Measurements from ENCODE around the gene ATP2A3.

The ATP2A3 gene

DNA sequence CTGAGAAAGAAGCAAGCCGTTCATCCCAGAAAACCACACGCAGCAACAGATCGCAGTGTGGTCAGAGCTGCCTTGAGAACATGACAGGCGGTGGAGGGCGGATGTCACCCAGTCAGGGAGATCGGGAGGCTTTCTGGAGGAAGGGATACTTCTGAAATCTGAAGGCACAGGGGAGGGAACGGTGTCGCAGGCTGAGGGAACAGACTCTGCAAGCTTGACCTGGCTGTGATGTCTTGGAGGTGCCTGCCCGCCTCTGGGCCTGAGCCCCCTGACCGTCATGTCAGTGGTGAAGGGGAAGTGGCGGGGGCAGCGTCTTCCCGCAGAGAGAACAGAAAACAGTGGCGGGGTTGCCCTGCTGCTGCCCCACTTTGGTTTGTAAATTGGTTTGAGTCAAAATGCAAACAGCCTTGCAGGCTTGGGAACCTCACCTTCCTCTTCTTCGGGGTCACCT is 8.1 kb upstream of the ATP2A3 start:
- Mint-ChIP-seq H3K4me3 (peak overlapping the region; percentile 61), H3K36me3 (ENCODE audit: low read depth) (no peaks in the 10 kb centered on the region), H3K27ac (peak overlapping the region; percentile 34), H3K4me1 (ENCODE audit: low read depth) (peaks cover 19% of the 10 kb centered on the region), H3K27me3 (ENCODE audit: low read depth) (peaks cover 4% of the 10 kb centered on the region), H3K9me3 (peaks cover 7% of the 10 kb centered on the region)
- no peak for DNase-seq (ENCODE audit: low spot score)

DNA sequence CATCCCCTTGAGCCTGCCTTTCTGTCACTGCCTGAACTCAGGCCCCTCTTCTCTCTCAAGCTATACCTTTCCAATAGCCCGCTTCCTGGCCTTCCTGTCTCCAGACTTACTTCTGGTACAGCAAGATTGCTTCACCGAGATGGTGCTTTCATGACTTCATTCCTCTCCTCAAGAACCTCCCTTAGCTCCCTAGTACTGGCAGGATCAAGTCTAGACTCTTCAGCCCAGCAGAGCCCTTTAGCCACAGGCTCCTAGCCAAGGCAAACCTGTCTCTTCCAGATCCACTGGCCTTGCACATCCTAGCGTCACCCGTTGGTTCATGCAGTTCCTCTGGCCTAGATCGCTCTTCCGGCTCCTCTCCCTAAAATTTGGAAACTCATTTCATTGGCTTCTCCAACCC is 6.4 kb upstream of the ATP2A3 start:
- Mint-ChIP-seq H3K27me3 (ENCODE audit: low read depth) (peaks cover 4% of the 10 kb centered on the region), H3K9me3 (peaks cover 7% of the 10 kb centered on the region), H3K4me3 (no peak overlapping the region), H3K27ac (no peak overlapping the region), H3K36me3 (ENCODE audit: low read depth) (no peaks in the 10 kb centered on the region), H3K4me1 (ENCODE audit: low read depth) (peaks cover 20% of the 10 kb centered on the region)
- no peak for DNase-seq (ENCODE audit: low spot score)

DNA sequence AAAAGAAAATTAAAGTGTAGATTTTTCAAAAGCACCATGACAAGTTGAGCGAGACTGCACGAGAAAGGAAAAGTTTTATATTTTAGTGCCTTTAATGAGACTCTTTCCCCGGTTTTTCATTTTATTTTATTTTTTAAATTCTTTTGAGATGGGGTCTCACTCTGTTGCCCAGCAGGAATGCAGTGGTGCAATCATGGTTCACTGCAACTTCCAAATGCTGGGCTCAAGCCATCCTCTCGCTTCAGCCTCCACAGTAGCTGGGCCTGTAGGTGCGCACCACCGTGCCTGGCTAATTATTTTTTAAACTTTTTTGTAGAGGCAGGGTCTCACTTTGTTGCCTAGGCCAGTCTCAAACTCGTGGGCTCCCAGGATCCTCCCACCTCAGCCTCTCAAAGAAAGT is 5.7 kb upstream of the ATP2A3 start:
- Mint-ChIP-seq H3K4me3 (no peak overlapping the region), H3K27me3 (ENCODE audit: low read depth) (peaks cover 4% of the 10 kb centered on the region), H3K9me3 (peaks cover 6% of the 10 kb centered on the region), H3K4me1 (ENCODE audit: low read depth) (peaks cover 27% of the 10 kb centered on the region), H3K27ac (no peak overlapping the region), H3K36me3 (ENCODE audit: low read depth) (no peaks in the 10 kb centered on the region)
- DNase-seq (ENCODE audit: low spot score) = no peak

DNA sequence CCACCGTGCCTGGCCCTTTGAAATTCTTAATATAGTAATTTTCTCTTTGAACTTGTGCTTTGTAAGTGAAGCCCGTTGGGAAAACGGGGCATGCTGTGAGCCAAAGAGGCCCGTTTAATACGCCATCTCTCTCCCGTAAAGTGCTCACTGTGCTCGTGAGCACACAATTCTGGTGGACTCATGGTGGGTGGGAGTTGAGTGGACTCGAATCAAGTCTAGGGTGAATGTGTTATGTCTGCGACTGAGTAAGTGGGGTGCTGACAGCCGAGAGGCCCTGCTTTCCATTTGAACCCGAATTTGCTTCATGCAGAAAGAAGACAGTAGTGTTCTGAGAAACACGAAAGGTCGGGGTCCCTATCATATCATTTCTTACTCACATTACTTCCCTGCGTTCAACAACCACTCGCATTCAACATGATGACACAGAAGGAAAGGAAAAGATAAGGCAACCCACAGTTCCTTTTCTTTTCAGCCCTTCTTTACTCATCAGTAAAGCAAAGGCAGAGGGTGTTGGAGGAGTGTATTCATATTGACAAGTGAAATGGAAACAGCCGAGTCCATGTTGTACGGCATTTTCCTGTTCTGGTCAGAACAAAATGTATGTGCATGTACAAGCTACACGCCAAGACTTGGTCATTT is 4.8 kb upstream of the ATP2A3 start:
- Mint-ChIP-seq H3K27me3 (ENCODE audit: low read depth) (peaks cover 4% of the 10 kb centered on the region), H3K36me3 (ENCODE audit: low read depth) (no peaks in the 10 kb centered on the region), H3K9me3 (no peaks in the 10 kb centered on the region), H3K4me1 (ENCODE audit: low read depth) (peaks cover 27% of the 10 kb centered on the region), H3K4me3 (no peak overlapping the region), H3K27ac (no peak overlapping the region)
- DNase-seq (ENCODE audit: low spot score) = peak; percentile 41

DNA sequence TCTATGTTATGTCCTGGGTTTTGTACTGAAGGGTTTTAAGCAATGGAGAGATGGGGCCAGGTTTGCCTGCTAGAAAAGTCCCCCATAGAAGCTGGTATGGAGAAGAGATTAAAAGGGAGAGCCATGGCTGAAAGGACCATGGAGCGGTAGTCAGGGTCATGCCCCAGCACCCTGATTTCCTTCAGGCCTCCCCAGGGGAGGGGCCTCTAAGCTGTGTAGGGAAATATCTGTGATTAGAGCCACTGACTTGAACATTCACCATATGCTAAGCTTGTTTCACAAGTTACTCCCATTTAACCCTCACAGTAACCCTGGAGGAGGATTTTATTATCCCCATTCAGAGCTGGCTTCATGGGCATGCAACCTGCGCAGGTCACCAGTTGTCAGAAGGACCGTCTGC is 3.8 kb upstream of the ATP2A3 start:
- peaks cover 4% of the 10 kb centered on the region for H3K36me3 Mint-ChIP-seq (ENCODE audit: low read depth)
- no peaks in the 10 kb centered on the region for H3K9me3 Mint-ChIP-seq
- peaks cover 27% of the 10 kb centered on the region for H3K4me1 Mint-ChIP-seq (ENCODE audit: low read depth)
- no peak for DNase-seq (ENCODE audit: low spot score)
- H3K27me3 Mint-ChIP-seq (ENCODE audit: low read depth) = peaks cover 4% of the 10 kb centered on the region
- H3K27ac Mint-ChIP-seq = no peak overlapping the region
- H3K4me3 Mint-ChIP-seq = no peak overlapping the region

DNA sequence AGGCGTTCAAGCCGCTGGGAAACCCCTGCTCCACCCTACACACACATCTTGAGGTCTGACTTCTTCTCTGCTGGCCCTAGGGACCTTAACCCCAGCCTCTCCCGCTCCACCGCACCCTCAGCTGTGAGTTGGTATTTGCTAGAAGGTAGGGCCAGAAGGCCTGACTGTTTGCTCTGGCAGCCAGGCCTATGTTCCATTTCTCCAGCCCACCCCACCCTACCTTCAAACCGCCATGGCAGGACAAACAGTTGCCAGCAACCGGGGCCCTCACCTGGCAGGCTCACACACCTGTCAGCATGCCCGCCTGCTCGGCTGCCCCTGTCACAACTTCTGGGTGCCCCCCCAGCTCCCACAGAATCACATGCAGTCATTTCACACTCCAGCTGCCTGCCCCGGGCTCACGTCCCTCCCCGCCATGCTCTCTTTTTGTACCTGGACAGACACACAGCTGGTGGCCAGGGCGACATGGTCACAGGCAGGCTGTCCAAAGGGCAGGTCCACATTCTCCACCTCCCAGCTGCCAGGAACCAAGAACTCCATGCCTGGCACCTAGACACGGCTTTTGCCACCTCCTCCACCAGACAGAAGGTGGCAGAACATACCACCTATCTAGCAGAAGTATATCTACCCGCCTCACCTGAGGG is 2.6 kb upstream of the ATP2A3 start:
- no peak overlapping the region for H3K27ac Mint-ChIP-seq
- no peaks in the 10 kb centered on the region for H3K27me3 Mint-ChIP-seq (ENCODE audit: low read depth)
- peak overlapping the region; percentile 44 for H3K4me3 Mint-ChIP-seq
- H3K9me3 Mint-ChIP-seq = no peaks in the 10 kb centered on the region
- peaks cover 26% of the 10 kb centered on the region for H3K4me1 Mint-ChIP-seq (ENCODE audit: low read depth)
- peaks cover 13% of the 10 kb centered on the region for H3K36me3 Mint-ChIP-seq (ENCODE audit: low read depth)
- no peak for DNase-seq (ENCODE audit: low spot score)

DNA sequence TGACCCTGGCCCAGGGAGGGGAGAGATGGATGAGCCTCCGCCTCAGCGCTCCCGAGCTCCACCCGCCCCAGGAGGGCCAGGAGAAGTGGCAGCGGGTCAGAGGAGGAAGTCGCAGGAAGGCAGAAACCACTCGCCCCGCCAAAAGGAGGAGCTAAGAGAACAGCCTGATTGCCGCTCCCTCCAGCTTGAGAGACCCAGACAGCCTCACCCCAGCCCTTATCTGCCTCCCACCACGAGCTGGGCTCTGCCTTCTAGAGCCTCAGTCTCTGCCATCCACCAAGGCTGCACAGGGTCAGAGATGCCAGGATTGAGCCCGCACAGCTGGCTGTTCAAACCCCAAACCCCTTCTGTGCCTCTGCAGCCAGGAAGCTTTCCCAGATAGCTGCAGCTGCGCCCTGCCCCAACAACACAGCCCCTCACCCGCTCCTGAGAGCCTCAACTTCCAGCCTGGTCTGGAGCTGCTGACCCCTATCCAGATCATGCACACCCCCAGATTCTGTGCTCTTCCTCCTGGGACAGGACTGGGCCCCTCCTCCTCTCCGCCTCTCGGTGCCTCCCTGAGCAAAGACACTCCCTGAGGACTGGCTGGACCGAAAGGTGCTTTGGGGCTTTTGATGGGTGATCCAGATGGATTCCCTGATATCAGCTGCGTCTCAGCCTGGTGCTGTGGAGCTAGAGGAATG is 1.0 kb upstream of the ATP2A3 start:
- Mint-ChIP-seq H3K27ac (peak overlapping the region; percentile 92), H3K4me3 (peak overlapping the region; percentile 93), H3K4me1 (ENCODE audit: low read depth) (peaks cover 39% of the 10 kb centered on the region), H3K36me3 (ENCODE audit: low read depth) (peaks cover 21% of the 10 kb centered on the region), H3K27me3 (ENCODE audit: low read depth) (no peaks in the 10 kb centered on the region), H3K9me3 (no peaks in the 10 kb centered on the region)
- peak; percentile 71 for DNase-seq (ENCODE audit: low spot score)

DNA sequence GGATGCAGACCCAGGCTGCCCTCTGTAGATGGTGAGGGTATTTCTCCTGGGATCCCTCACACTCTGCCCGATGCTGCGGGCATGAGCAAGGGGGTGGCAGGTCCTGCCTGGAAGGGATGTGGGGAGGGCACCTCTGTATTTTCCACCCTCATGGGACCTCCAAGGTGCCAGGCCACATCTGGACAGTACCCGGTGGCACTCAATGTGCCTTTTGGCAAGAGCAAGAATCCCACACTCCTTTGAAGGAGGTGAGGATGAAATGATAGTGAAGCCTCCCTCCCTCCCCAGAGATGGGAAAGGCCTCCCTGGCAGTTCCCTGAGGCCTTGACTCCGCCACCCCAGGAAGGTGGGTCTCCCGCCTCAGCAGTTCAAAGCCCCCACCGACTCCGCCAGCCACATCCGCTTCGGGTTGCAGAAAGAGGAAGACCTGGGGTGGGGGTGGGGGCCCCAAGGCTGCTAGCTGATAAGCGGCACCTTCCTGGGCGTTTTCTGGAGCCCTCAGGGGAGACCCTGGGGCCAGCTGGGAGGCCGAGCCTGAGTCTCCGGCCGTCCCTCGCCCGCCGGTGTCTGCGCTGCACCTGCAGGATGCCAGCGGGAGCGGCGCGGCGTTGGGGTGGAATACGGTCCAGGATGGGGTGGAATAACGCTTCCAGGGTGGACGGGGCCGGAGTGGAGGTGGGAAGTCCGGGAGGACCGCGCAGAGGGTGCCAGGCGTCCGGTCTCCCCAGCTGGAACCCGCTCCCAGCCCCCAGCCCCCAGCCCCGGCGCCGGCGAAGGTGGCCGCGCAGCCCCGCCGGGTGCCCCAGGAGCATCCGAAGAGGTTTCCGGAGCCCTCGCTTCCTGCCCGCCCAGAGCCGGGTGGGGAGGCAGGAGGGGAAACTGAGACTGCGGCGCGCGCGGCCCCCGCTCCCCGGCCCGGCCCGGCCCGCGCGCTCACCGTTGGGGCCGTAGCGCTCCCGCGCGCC is 718 bp downstream of the ATP2A3 start:
- Mint-ChIP-seq H3K4me1 (ENCODE audit: low read depth) (peaks cover 44% of the 10 kb centered on the region), H3K36me3 (ENCODE audit: low read depth) (peaks cover 23% of the 10 kb centered on the region), H3K4me3 (peak overlapping the region; percentile 86), H3K9me3 (no peaks in the 10 kb centered on the region), H3K27ac (peak overlapping the region; percentile 75), H3K27me3 (ENCODE audit: low read depth) (no peaks in the 10 kb centered on the region)
- DNase-seq (ENCODE audit: low spot score) = peak; percentile 48

DNA sequence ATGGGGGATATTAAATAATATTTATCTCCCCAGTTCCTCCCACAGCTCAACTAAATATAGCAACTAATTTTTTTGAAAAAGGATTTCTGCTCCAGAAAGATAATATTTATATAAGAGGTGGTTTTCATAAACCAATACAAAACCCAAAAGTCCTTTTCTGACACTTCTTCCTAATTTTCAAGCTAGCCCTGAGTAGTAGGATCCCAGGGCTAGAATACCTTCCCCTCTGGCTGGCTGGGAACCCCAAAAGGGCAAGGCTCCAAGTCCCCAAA is 1.3 kb downstream of the ATP2A3 start:
- Mint-ChIP-seq H3K27ac (peak overlapping the region; percentile 75), H3K4me3 (peak overlapping the region; percentile 86), H3K4me1 (ENCODE audit: low read depth) (peaks cover 46% of the 10 kb centered on the region), H3K36me3 (ENCODE audit: low read depth) (peaks cover 25% of the 10 kb centered on the region), H3K27me3 (ENCODE audit: low read depth) (no peaks in the 10 kb centered on the region), H3K9me3 (no peaks in the 10 kb centered on the region)
- DNase-seq (ENCODE audit: low spot score) = no peak

DNA sequence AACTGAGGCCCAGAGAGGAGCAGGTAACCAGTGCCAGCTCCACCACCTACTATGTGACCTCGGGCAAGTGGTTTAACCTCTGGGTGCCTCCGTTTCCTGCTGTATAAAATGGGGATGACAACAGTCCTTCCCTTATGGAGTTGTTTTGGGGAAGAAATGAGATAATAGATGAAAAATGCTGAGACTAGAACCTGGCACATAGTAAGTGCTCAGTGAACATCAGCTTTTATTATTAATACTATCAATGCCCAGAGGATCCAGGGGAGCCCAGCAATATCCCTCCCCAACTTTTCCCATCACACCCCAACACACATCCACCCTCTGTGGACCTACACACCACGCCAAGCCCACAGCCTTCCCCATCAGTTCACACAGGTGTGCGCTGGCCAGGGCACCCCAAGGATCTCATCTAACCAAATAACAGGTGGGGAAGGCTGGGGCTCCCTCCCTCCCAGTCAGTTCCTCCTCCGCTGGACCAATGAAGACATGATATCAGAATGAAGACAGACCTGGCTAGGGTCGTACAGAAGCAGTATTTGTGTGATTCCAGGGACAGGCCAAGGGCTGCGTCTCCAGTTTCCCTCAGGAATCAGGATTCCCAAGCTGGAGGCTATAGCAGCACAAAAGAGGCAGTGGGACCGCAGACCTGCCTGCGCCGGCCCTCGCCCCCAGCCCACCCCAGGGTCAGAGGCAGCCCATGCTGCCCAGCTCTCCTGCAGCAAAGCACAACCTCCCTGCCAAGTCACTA is 1.8 kb downstream of the ATP2A3 start:
- peak overlapping the region; percentile 86 for H3K4me3 Mint-ChIP-seq
- peaks cover 48% of the 10 kb centered on the region for H3K4me1 Mint-ChIP-seq (ENCODE audit: low read depth)
- no peaks in the 10 kb centered on the region for H3K27me3 Mint-ChIP-seq (ENCODE audit: low read depth)
- H3K36me3 Mint-ChIP-seq (ENCODE audit: low read depth) = peaks cover 28% of the 10 kb centered on the region
- no peak for DNase-seq (ENCODE audit: low spot score)
- H3K9me3 Mint-ChIP-seq = no peaks in the 10 kb centered on the region
- H3K27ac Mint-ChIP-seq = peak overlapping the region; percentile 60

DNA sequence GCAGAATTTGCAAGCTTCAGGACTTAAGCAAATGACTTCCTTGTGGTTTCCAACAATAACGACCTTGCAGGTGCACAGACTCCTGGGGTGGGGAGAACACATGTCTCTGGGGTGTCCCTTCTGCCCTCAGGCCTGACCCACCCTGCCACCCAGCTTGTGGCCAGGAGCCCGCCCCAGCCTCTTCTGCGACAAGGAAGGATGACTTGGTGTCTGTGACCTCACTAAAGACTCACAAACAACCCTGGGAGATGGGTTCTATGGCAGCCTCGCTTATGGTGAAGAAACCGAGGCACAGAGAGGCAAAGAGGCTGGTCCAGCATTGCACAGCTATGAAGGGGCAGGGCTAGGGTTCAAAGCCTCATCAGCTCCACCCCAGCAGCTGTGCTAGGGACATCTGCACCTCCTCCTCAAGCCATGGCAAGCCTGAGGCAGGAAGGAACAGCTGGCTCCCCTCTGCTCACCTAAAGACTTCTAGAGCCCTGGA is 2.6 kb downstream of the ATP2A3 start:
- H3K36me3 Mint-ChIP-seq (ENCODE audit: low read depth) = peaks cover 35% of the 10 kb centered on the region

DNA sequence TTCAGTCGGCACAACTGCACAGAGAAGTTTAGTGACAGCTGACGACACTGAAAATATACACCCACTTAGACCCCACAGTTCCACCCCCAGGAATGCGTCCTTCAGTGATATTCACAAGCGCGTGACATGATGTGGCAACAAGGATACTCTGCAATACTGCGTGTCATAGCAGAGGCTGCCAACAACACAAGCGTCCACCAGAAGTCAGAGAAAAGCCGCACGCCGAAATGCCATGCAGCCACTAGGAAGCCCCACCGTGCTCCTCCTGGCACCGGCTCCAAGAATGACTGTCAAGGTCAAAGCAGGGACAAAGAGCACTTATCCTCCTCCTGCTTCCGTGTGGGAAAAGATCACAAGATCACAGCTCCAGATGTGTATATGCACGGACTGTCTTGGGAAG is 3.5 kb downstream of the ATP2A3 start:
- peak overlapping the region; percentile 86 for H3K4me3 Mint-ChIP-seq
- H3K36me3 Mint-ChIP-seq (ENCODE audit: low read depth) = peaks cover 42% of the 10 kb centered on the region
- H3K4me1 Mint-ChIP-seq (ENCODE audit: low read depth) = peaks cover 52% of the 10 kb centered on the region
- peak overlapping the region; percentile 63 for H3K27ac Mint-ChIP-seq
- H3K27me3 Mint-ChIP-seq (ENCODE audit: low read depth) = no peaks in the 10 kb centered on the region
- no peaks in the 10 kb centered on the region for H3K9me3 Mint-ChIP-seq
- DNase-seq (ENCODE audit: low spot score) = no peak

More for the DNA sequence above, 2.6 kb downstream of the ATP2A3 start:
- Mint-ChIP-seq H3K4me1 (ENCODE audit: low read depth) (peaks cover 53% of the 10 kb centered on the region), H3K27ac (peak overlapping the region; percentile 57), H3K9me3 (no peaks in the 10 kb centered on the region), H3K4me3 (peak overlapping the region; percentile 86), H3K27me3 (ENCODE audit: low read depth) (no peaks in the 10 kb centered on the region)
- no peak for DNase-seq (ENCODE audit: low spot score)

All from T-helper 2 cell treated with Interferon-gamma antibody and Interleukin-4, amounts not matched to agents 5 μg/mL and 100 μg/mL, for 36 hours (primary cell).